Ishikawa (cell line): ENCODE results near the gene DLX5.

ENCODE experiments used
- CEBPB ChIP-seq: IDR thresholded peaks from 2 replicates; pipeline ENCODE4 v1.6.1; 2012
- CREB1 ChIP-seq: IDR thresholded peaks from 2 replicates; pipeline ENCODE4 v1.6.1; 2012; ENCODE audit warnings: low read depth
- EGR1 ChIP-seq: IDR thresholded peaks from 2 replicates; pipeline ENCODE4 v1.6.1; 2012
- EP300 ChIP-seq: IDR thresholded peaks from 2 replicates; pipeline ENCODE4 v1.6.1; 2012; ENCODE audit warnings: borderline replicate concordance
- FOXM1 ChIP-seq: IDR thresholded peaks from 2 replicates; pipeline ENCODE4 v1.6.1; 2012; ENCODE audit warnings: low read depth, borderline replicate concordance
- MAX ChIP-seq: IDR thresholded peaks from 2 replicates; pipeline ENCODE4 v1.6.1; 2012
- NFIC ChIP-seq: IDR thresholded peaks from 2 replicates; pipeline ENCODE4 v1.6.1; 2012
- RAD21 ChIP-seq: IDR thresholded peaks from 2 replicates; pipeline ENCODE4 v1.6.1; 2012; ENCODE audit warnings: low read depth
- REST ChIP-seq: IDR thresholded peaks from 2 replicates; pipeline ENCODE4 v1.6.1; 2012; ENCODE audit warnings: low read depth, mild to moderate bottlenecking
- TAF1 ChIP-seq: IDR thresholded peaks from 2 replicates; pipeline ENCODE4 v1.6.1; 2012; ENCODE audit warnings: low read depth, mild to moderate bottlenecking
- TCF12 ChIP-seq: IDR thresholded peaks from 2 replicates; pipeline ENCODE4 v1.6.1; 2012; ENCODE audit warnings: low read depth
- TEAD4 ChIP-seq: IDR thresholded peaks from 2 replicates; pipeline ENCODE4 v1.6.1; 2012
- USF1 ChIP-seq: IDR thresholded peaks from 2 replicates; pipeline ENCODE4 v1.6.1; 2012
- YY1 ChIP-seq: IDR thresholded peaks from 2 replicates; pipeline ENCODE4 v1.6.1; 2012; ENCODE audit warnings: low read depth
- ZBTB7A ChIP-seq: IDR thresholded peaks from 2 replicates; pipeline ENCODE4 v1.6.1; 2012; ENCODE audit warnings: low read depth

The DLX5 gene

GRCh38 chr7:97014145-97014750 lies 10.4 kb downstream of the DLX5 start:
- TF ChIP-seq USF1 (no peak), CREB1 (no peak), FOXM1 (no peak), YY1 (no peak), EGR1 (no peak), MAX (no peak), NFIC (no peak), CEBPB (no peak), TCF12 (no peak), EP300 (no peak), REST (no peak), RAD21 (no peak), ZBTB7A (no peak), TEAD4 (no peak), TAF1 (no peak)

GRCh38 chr7:97013845-97014134 lies 10.8 kb downstream of the DLX5 start:
- no peak for TF ChIP-seq CEBPB
- TF ChIP-seq EP300, result no peak
- no peak for TF ChIP-seq TCF12
- TF ChIP-seq CREB1, result no peak
- TF ChIP-seq NFIC, result no peak
- no peak for TF ChIP-seq TAF1
- no peak for TF ChIP-seq RAD21
- TF ChIP-seq ZBTB7A, result no peak
- no peak for TF ChIP-seq REST
- no peak for TF ChIP-seq USF1
- TF ChIP-seq YY1, result no peak
- no peak for TF ChIP-seq FOXM1
- no peak for TF ChIP-seq MAX
- TF ChIP-seq EGR1, result no peak
- no peak for TF ChIP-seq TEAD4

GRCh38 chr7:97013134-97013844 lies 11.3 kb downstream of the DLX5 start:
- TF ChIP-seq ZBTB7A, result no peak
- TF ChIP-seq FOXM1, result no peak
- TF ChIP-seq EP300, result no peak
- no peak for TF ChIP-seq MAX
- no peak for TF ChIP-seq CREB1
- TF ChIP-seq USF1, result no peak
- no peak for TF ChIP-seq EGR1
- TF ChIP-seq REST, result no peak
- no peak for TF ChIP-seq RAD21
- TF ChIP-seq TCF12, result no peak
- no peak for TF ChIP-seq TAF1
- TF ChIP-seq CEBPB, result no peak
- no peak for TF ChIP-seq YY1
- no peak for TF ChIP-seq NFIC
- TF ChIP-seq TEAD4, result no peak
